H1 (cell line): ENCODE measurements around the gene INPP5A. TPM values are rescaled to one million over a fixed set of nuclear protein-coding genes. Genes with fewer than 3 reads are reported as not detected.

ENCODE experiments used
- CTCF ChIA-PET: fragments of 300-600 bp; sonication (Branson Sonifier 250); formaldehyde crosslinking; loops from one replicate; lab custom pipeline; 2021; ENCODE audit not compliant: partially characterized antibody; lab: Charles Lee
- POLR2A ChIA-PET: fragments of 300-600 bp; sonication (Branson Sonifier 250); formaldehyde crosslinking; loops from one replicate; lab custom pipeline; 2021; ENCODE audit warnings: inconsistent platforms; ENCODE audit not compliant: partially characterized antibody; lab: Charles Lee
- DNase-seq, 2 experiments: peaks; one replicate each; pipeline versions ENCODE4 v3.0.0 to v3.0.0-alpha.2; 2010 to 2022; ENCODE audit warnings: low spot score in 2 of 2, low read depth in 1 of 2, mixed read lengths in 1 of 2
- FAIRE-seq: peaks from 2 replicates; lab custom pipeline; 2011; peaks lifted over from hg19 to GRCh38; lab: Jason Lieb, UNC
- H2AFZ ChIP-seq: 2 replicates; pipeline ENCODE4 v1.8.1; 2012; ENCODE audit warnings: low read length, inconsistent platforms
- H2AK5ac ChIP-seq: 2 replicates; pipeline ENCODE4 v1.6.1; 2013; ENCODE audit warnings: low read depth, low read length
- H2BK120ac ChIP-seq: replicated peaks from 2 replicates; pipeline ENCODE3; 2013; ENCODE audit warnings: low read depth, low read length, inconsistent platforms
- H2BK12ac ChIP-seq: 2 replicates; pipeline ENCODE4 v1.6.1; 2013; ENCODE audit warnings: low read depth, low read length
- H2BK15ac ChIP-seq: 2 replicates; pipeline ENCODE4 v1.6.1; 2013; ENCODE audit warnings: low read length
- H2BK20ac ChIP-seq: 2 replicates; pipeline ENCODE4 v1.6.1; 2013; ENCODE audit warnings: low read length
- H2BK5ac ChIP-seq: 2 replicates; pipeline ENCODE4 v1.6.1; 2013; ENCODE audit warnings: low read depth, low read length
- H3K14ac ChIP-seq: 2 replicates; pipeline ENCODE4 v1.6.1; 2013; ENCODE audit warnings: inconsistent platforms; ENCODE audit not compliant: insufficient read length
- H3K18ac ChIP-seq: 2 replicates; pipeline ENCODE4 v1.6.1; 2013; ENCODE audit warnings: low read length; ENCODE audit errors: extremely low read depth
- H3K23ac ChIP-seq: 2 replicates; pipeline ENCODE4 v1.6.1; 2013; ENCODE audit warnings: inconsistent platforms; ENCODE audit not compliant: insufficient read length
- H3K23me2 ChIP-seq: 2 replicates; pipeline ENCODE4 v1.6.1; 2013; ENCODE audit warnings: low read depth, low read length
- H3K27ac ChIP-seq: 2 replicates; pipeline ENCODE4 v1.6.1; 2011; ENCODE audit warnings: low read depth, low read length, inconsistent platforms
- H3K27me3 ChIP-seq, 4 experiments: replicated peaks in 1 of 4; 1 replicate in 1 of 4; 2 replicates in 3 of 4; pipeline versions ENCODE4 v1.6.1 to v1.8.1; 2011 to 2013; ENCODE audit warnings: low read length in 3 of 4, mild to moderate bottlenecking in 3 of 4, inconsistent platforms in 2 of 4, mixed read lengths in 2 of 4, moderate library complexity in 1 of 4; ENCODE audit not compliant: control insufficient read depth in 3 of 4, insufficient read depth in 3 of 4; ENCODE audit errors: extremely low read depth in 1 of 4
- H3K36me3 ChIP-seq, 4 experiments: 2 replicates each; pipeline versions ENCODE4 v1.6.1 to v1.8.1; 2011 to 2013; ENCODE audit warnings: mild to moderate bottlenecking in 4 of 4, low read length in 3 of 4, moderate library complexity in 2 of 4, control low read depth in 1 of 4, inconsistent platforms in 1 of 4; ENCODE audit not compliant: insufficient read depth in 4 of 4, control insufficient read depth in 2 of 4
- H3K4ac ChIP-seq: replicated peaks from 2 replicates; pipeline ENCODE3; 2013; ENCODE audit warnings: low read length, low read depth, mixed read lengths, inconsistent platforms; ENCODE audit not compliant: insufficient read length
- H3K4me1 ChIP-seq, 4 experiments: replicated peaks in 1 of 4; 1 replicate in 1 of 4; 2 replicates in 3 of 4; pipeline versions ENCODE4 v1.6.1 to v1.8.1; 2011 to 2013; ENCODE audit warnings: low read length in 3 of 4, inconsistent platforms in 2 of 4, mixed read lengths in 1 of 4; ENCODE audit not compliant: insufficient read depth in 4 of 4, control insufficient read depth in 3 of 4
- H3K4me2 ChIP-seq, 2 experiments: 2 replicates each; pipeline versions ENCODE4 v1.6.1 to v1.8.1; 2011 to 2013; ENCODE audit warnings: low read depth in 2 of 2, low read length in 2 of 2, control low read depth in 1 of 2, inconsistent platforms in 1 of 2, mild to moderate bottlenecking in 1 of 2; ENCODE audit not compliant: insufficient read depth in 1 of 2
- H3K4me3 ChIP-seq, 4 experiments: fragments of 200-600, 300-600 bp in 1 of 4; sonication (generic), shearing (Covaris generic), sonication (Bioruptor Twin) in 1 of 4; 2 replicates each; pipeline versions ENCODE4 v1.5.1 to v1.8.1; 2011 to 2016; ENCODE audit warnings: low read length in 4 of 4, low read depth in 3 of 4, control low read depth in 2 of 4, inconsistent platforms in 2 of 4, mild to moderate bottlenecking in 2 of 4, mixed read lengths in 1 of 4, moderate library complexity in 1 of 4; ENCODE audit not compliant: insufficient read depth in 2 of 4; ENCODE audit errors: extremely low read depth in 1 of 4
- H3K56ac ChIP-seq: replicated peaks from 2 replicates; pipeline ENCODE3; 2013; ENCODE audit warnings: low read depth, mild to moderate bottlenecking, mixed read lengths, low read length, inconsistent platforms; ENCODE audit not compliant: insufficient read length
- H3K79me1 ChIP-seq: 2 replicates; pipeline ENCODE4 v1.6.1; 2013; ENCODE audit warnings: low read depth, low read length, control low read depth
- H3K79me2 ChIP-seq, 2 experiments: 2 replicates each; pipeline versions ENCODE4 v1.6.1 to v1.8.1; 2012 to 2013; ENCODE audit warnings: low read length in 2 of 2, mild to moderate bottlenecking in 2 of 2, inconsistent platforms in 1 of 2; ENCODE audit not compliant: insufficient read depth in 2 of 2, control insufficient read depth in 1 of 2
- H3K9ac ChIP-seq, 4 experiments: replicated peaks in 1 of 4; 1 replicate in 1 of 4; 2 replicates in 3 of 4; pipeline versions ENCODE4 v1.6.1 to v1.8.1; 2011 to 2013; ENCODE audit warnings: low read depth in 3 of 4, low read length in 3 of 4, control low read depth in 2 of 4, mild to moderate bottlenecking in 2 of 4, moderate library complexity in 2 of 4, inconsistent platforms in 1 of 4; ENCODE audit errors: extremely low read depth in 1 of 4
- H3K9me3 ChIP-seq, 2 experiments: 2 replicates each; pipeline versions ENCODE4 v1.6.1 to v1.8.1; 2012 to 2013; ENCODE audit warnings: mild to moderate bottlenecking in 2 of 2, moderate library complexity in 2 of 2, control low read depth in 1 of 2, inconsistent platforms in 1 of 2, low read depth in 1 of 2, low read length in 1 of 2, mixed read lengths in 1 of 2; ENCODE audit not compliant: insufficient read depth in 2 of 2
- H4K20me1 ChIP-seq, 2 experiments: replicated peaks in 1 of 2; 2 replicates each; pipeline versions ENCODE3 to v1.8.1; 2011 to 2013; ENCODE audit warnings: inconsistent platforms in 2 of 2, low read length in 2 of 2, mild to moderate bottlenecking in 1 of 2; ENCODE audit not compliant: insufficient read depth in 2 of 2, control insufficient read depth in 1 of 2
- H4K5ac ChIP-seq: 2 replicates; pipeline ENCODE4 v1.6.1; 2013; ENCODE audit warnings: low read length, low read depth, mixed read lengths, inconsistent platforms; ENCODE audit not compliant: insufficient read length
- H4K8ac ChIP-seq: 2 replicates; pipeline ENCODE4 v1.8.0; 2013; ENCODE audit warnings: mild to moderate bottlenecking, moderate library complexity, low read length, inconsistent platforms; ENCODE audit not compliant: insufficient read depth; ENCODE audit errors: extremely low read depth
- H4K91ac ChIP-seq: replicated peaks from 2 replicates; pipeline ENCODE3; 2013; ENCODE audit warnings: low read length, mixed read lengths, inconsistent platforms; ENCODE audit not compliant: insufficient read length
- CEBPB ChIP-seq: IDR thresholded peaks from 2 replicates; pipeline ENCODE4 v1.6.1; 2012; ENCODE audit warnings: low read depth, low read length
- JUND ChIP-seq: IDR thresholded peaks from 2 replicates; pipeline ENCODE4 v1.6.1; 2011; ENCODE audit warnings: mild to moderate bottlenecking, improper control_type of control experiment, low read length
- KDM4A ChIP-seq: IDR thresholded peaks from one replicate; pipeline ENCODE4 v1.7.1; 2012; ENCODE audit warnings: low read depth, mild to moderate bottlenecking, moderate library complexity, low read length, inconsistent platforms; ENCODE audit not compliant: severe bottlenecking
- MAX ChIP-seq: IDR thresholded peaks from 2 replicates; pipeline ENCODE4 v1.6.1; 2012; ENCODE audit warnings: inconsistent platforms
- SUZ12 ChIP-seq: fragments of 200-600 bp; sonication (generic); IDR thresholded peaks from 2 replicates; pipeline ENCODE4 v1.6.1; 2012; ENCODE audit warnings: mild to moderate bottlenecking, inconsistent platforms, low read length, moderate library complexity, mixed read lengths
- USF2 ChIP-seq: IDR thresholded peaks from 2 replicates; pipeline ENCODE4 v1.6.1; 2011; ENCODE audit warnings: low read length, improper control_type of control experiment
- WGBS, 2 experiments: shearing (Covaris generic) in 1 of 2; methylation state at CpG; one replicate each; pipeline versions ENCODE4 v1.1.6 to v1.1.7; 2013 to 2015; ENCODE audit warnings: low lambda C conversion rate in 2 of 2, mixed read lengths in 2 of 2, inconsistent platforms in 1 of 2, low coverage in 1 of 2, missing lambda C conversion rate in 1 of 2; ENCODE audit not compliant: insufficient replicate concordance in 2 of 2, insufficient coverage in 1 of 2, insufficient read length in 1 of 2; ENCODE audit errors: extremely low coverage in 1 of 2, missing lambda C conversion rate in 1 of 2; 5-methylcytosine and 5-hydroxymethylcytosine counted together
- polyA plus RNA-seq, 7 experiments: library from polyadenylated mRNA; depleted of rRNA in 3 of 7; stranded (reverse) in 5 of 7; unstranded in 2 of 7; fragments of >200 nt in 5 of 7; fragments of 200-250 nt in 2 of 7; gene quantifications; 1 replicate in 5 of 7; 2 replicates in 1 of 7; 4 replicates in 1 of 7; pipeline versions ENCODE4 v1.2.1 to v1.2.3, GENCODE V29; 2011 to 2013; ENCODE audit warnings: missing spikeins in 2 of 7, mixed read lengths in 2 of 7
- total RNA-seq: library from RNA; stranded (reverse); fragmentation: NEBNext Ultra II Directional; extraction: Animal tissue kit (Norgen Biotek cat#: 25700); gene quantifications from 2 replicates; pipeline ENCODE4 v1.2.1, GENCODE V29; 2021

INPP5A gene
- total and polyA plus RNA-seq, 2 of the 8 experiments (the other 6 are each of a cell fraction or from before 2014, with no cell fraction given) = 19.7 to 27.5 TPM

- no peaks in the 10 kb centered on the region; a peak in 1 of 4 replicates for H3K79me2 ChIP-seq
- H3K27me3 ChIP-seq = peaks cover 4 to 30% (median 15%) of the 10 kb centered on the region in 4 experiments; a peak in 6 of 7 replicates
- peaks cover 11 to 34% (median 24%) of the 10 kb centered on the region in 4 experiments for H3K4me1 ChIP-seq
- FAIRE-seq (no peak), DNase-seq (peak in 1 of 2 experiments; percentile 74)
- H3K23me2 ChIP-seq = peaks cover 27% of the 10 kb centered on the region; the same call in 1 of the 2 replicates
- no peak overlapping the region for H3K56ac ChIP-seq
- H3K27ac ChIP-seq = no peak overlapping the region
- H3K23ac ChIP-seq = no peak overlapping the region
- no peaks in the 10 kb centered on the region for H3K9me3 ChIP-seq
- CTCF ChIA-PET = interaction anchor here (0.9 to 1.6 kb wide), 13 partner anchors 9 to 157 kb away, joined by 3 to 6 read pairs (median 4); no protein-coding TSS in a partner anchor
- H3K36me3 ChIP-seq = no peaks in the 10 kb centered on the region
- peak overlapping the region; percentile 85 to 97 for H3K4me2 ChIP-seq
- no peak overlapping the region for H2AK5ac ChIP-seq
- no peak overlapping the region for H2BK20ac ChIP-seq
- no peak overlapping the region for H2BK120ac ChIP-seq
- peaks cover 0 to 11% of the 10 kb centered on the region in 2 experiments for H4K20me1 ChIP-seq
- peak overlapping the region in 3 of 4 experiments; percentile 8 to 64 (median 42); a peak in 3 of 7 replicates for H3K9ac ChIP-seq
- no peak overlapping the region for H4K91ac ChIP-seq
- H2BK15ac ChIP-seq = no peak overlapping the region; the same call in 1 of the 2 replicates
- peak overlapping the region; percentile 84 for H2BK5ac ChIP-seq
- POLR2A ChIA-PET = interaction anchor here (0.6 to 4.0 kb wide), 7 partner anchors 9 to 64 kb away, joined by 3 to 20 read pairs (median 4); no protein-coding TSS in a partner anchor
- H2BK12ac ChIP-seq = peak overlapping the region; percentile 72
- no peaks in the 10 kb centered on the region for H3K79me1 ChIP-seq
- WGBS, 2 experiments = 3% methylated on average over 16 of the region's 16 CpGs; no CpG with 5 or more reads in 1 of the 2 experiments
- H2AFZ ChIP-seq = peak overlapping the region; percentile 52; the same call in 1 of the 2 replicates
- H4K8ac ChIP-seq = peak overlapping the region; percentile 29
- H3K18ac ChIP-seq = peak overlapping the region; percentile 78; the same call in 1 of the 2 replicates
- peak overlapping the region; percentile 15 for H4K5ac ChIP-seq
- TF ChIP-seq JUND (no peak), USF2 (no peak), KDM4A (peak; percentile 72), CEBPB (no peak), SUZ12 (no peak), MAX (no peak)
- H3K4ac ChIP-seq = no peak overlapping the region
- no peak overlapping the region for H3K14ac ChIP-seq
- H3K4me3 ChIP-seq = peak overlapping the region; percentile 45 to 73 (median 57)
These were observed 19.6 kb upstream of the INPP5A start for GRCh38 chr10:132517951-132518521.
